HG03196 (cell line): ENCODE data around the gene PDCL2.

ENCODE experiments used
- ATAC-seq: cut with Tn5 transposase; IDR thresholded peaks from one replicate; pipeline ENCODE4 v1.9.1; 2021; ENCODE audit not compliant: unreplicated experiment

Gene PDCL2

GRCh38 chr4:55540271-55540670 is 51.8 kb downstream of the PDCL2 start:
- ATAC-seq = no peak

GRCh38 chr4:55539658-55540057 is 52.4 kb downstream of the PDCL2 start:
- ATAC-seq = no peak

- no peak for ATAC-seq
Measured at GRCh38 chr4:55538531-55538930, 53.5 kb downstream of the PDCL2 start.

- ATAC-seq = no peak
Measured at GRCh38 chr4:55534306-55534705, 57.7 kb downstream of the PDCL2 start.

- ATAC-seq = no peak
Measured at GRCh38 chr4:55530691-55531090, 61.4 kb downstream of the PDCL2 start.

- ATAC-seq = no peak
Measured at GRCh38 chr4:55530167-55530566, 61.9 kb downstream of the PDCL2 start.

- no peak for ATAC-seq
Measured at GRCh38 chr4:55528491-55528890, 63.6 kb downstream of the PDCL2 start.

GRCh38 chr4:55524844-55525571 is 67.0 kb downstream of the PDCL2 start:
- ATAC-seq = no peak

- ATAC-seq = no peak
Measured at GRCh38 chr4:55518442-55518841, 73.6 kb downstream of the PDCL2 start.

GRCh38 chr4:55517526-55518229 is 74.4 kb downstream of the PDCL2 start:
- peak; percentile 62 for ATAC-seq

- ATAC-seq = no peak
Measured at GRCh38 chr4:55512922-55513571, 79.0 kb downstream of the PDCL2 start.

GRCh38 chr4:55512077-55512476 is 80.0 kb downstream of the PDCL2 start:
- no peak for ATAC-seq

- no peak for ATAC-seq
Measured at GRCh38 chr4:55510685-55511084, 81.4 kb downstream of the PDCL2 start.

- ATAC-seq = no peak
Measured at GRCh38 chr4:55509266-55509665, 82.8 kb downstream of the PDCL2 start.

GRCh38 chr4:55507612-55508011 is 84.4 kb downstream of the PDCL2 start:
- no peak for ATAC-seq
